SK-N-SH (cell line): Measurements from ENCODE around the gene RELN.

Source experiments
- CHD2 ChIP-seq: fragments of 150-350 bp; IDR thresholded peaks from 2 replicates; pipeline ENCODE4 v1.6.1; 2018; ENCODE audit warnings: low read length; ENCODE audit not compliant: partially characterized antibody
- JUND ChIP-seq: IDR thresholded peaks from 2 replicates; pipeline ENCODE4 v1.4.0; 2012
- POLR2AphosphoS5 ChIP-seq: IDR thresholded peaks from 2 replicates; pipeline ENCODE4 v1.6.1; 2012; ENCODE audit warnings: low read depth, low read length
- RCOR1 ChIP-seq: fragments of 150-350 bp; IDR thresholded peaks from 2 replicates; pipeline ENCODE4 v1.6.1; 2017; ENCODE audit warnings: antibody characterized with exemption, low read length
- USF2 ChIP-seq: fragments of 150-350 bp; IDR thresholded peaks from 2 replicates; pipeline ENCODE4 v1.6.1; 2017; ENCODE audit warnings: antibody characterized with exemption, low read length, low read depth, borderline replicate concordance
- TF ChIP-seq, protein P1 (sequence below): fragments of 200-600 bp; sonication (generic); IDR thresholded peaks from 2 replicates; pipeline ENCODE4 v1.6.1; 2017; ENCODE audit warnings: antibody characterized with exemption, mild to moderate bottlenecking, moderate library complexity

- TF ChIP-seq, protein P1, sequence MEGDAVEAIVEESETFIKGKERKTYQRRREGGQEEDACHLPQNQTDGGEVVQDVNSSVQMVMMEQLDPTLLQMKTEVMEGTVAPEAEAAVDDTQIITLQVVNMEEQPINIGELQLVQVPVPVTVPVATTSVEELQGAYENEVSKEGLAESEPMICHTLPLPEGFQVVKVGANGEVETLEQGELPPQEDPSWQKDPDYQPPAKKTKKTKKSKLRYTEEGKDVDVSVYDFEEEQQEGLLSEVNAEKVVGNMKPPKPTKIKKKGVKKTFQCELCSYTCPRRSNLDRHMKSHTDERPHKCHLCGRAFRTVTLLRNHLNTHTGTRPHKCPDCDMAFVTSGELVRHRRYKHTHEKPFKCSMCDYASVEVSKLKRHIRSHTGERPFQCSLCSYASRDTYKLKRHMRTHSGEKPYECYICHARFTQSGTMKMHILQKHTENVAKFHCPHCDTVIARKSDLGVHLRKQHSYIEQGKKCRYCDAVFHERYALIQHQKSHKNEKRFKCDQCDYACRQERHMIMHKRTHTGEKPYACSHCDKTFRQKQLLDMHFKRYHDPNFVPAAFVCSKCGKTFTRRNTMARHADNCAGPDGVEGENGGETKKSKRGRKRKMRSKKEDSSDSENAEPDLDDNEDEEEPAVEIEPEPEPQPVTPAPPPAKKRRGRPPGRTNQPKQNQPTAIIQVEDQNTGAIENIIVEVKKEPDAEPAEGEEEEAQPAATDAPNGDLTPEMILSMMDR: no peak
- no peak for TF ChIP-seq CHD2
- no peak for TF ChIP-seq USF2
- TF ChIP-seq POLR2AphosphoS5: no peak
- TF ChIP-seq JUND: no peak
- no peak for TF ChIP-seq RCOR1
Measured at GRCh38 chr7:103439661-103440060, 549.8 kb downstream of the RELN start.
